ENCODE data around the gene FRMPD2. TPM values are rescaled to one million over a fixed set of nuclear protein-coding genes. Genes with fewer than 3 reads are reported as not detected.
"Not testable (repeated sequence)": the region's sequence is repeated elsewhere in the genome, so short reads cannot be mapped to it uniquely, and the experiment has no call there.

Gene FRMPD2
- total and polyA plus RNA-seq, 2 donors from 2014 or later: 0.34 to 0.47 TPM

- H3K27ac ChIP-seq (ENCODE audit: low read depth in 2 of 2, low read length in 2 of 2); DNase-seq; H3K9ac ChIP-seq (ENCODE audit: low read length in 3 of 3); H3K27me3 ChIP-seq (ENCODE audit: control insufficient read depth, insufficient read depth, low read length); H3K9me3 ChIP-seq (ENCODE audit: control insufficient read depth in 2 of 3, insufficient read depth in 1 of 3, low read length in 3 of 3); H3K4me3 ChIP-seq (ENCODE audit: low read length in 3 of 3); intact Hi-C loops (cut with DNase I); H3K36me3 ChIP-seq (ENCODE audit: control insufficient read depth in 2 of 3, insufficient read depth in 3 of 3, low read length in 3 of 3); FAIRE-seq; H3K4me1 ChIP-seq (ENCODE audit: control insufficient read depth in 2 of 3, insufficient read depth in 2 of 3, low read depth in 1 of 3, low read length in 3 of 3): not testable (repeated sequence)
Observed at GRCh38 chr10:48126251-48126650, 148.2 kb downstream of the FRMPD2 start.

- H3K4me3 ChIP-seq (ENCODE audit: low read length in 3 of 3); intact Hi-C loops (cut with DNase I); H3K36me3 ChIP-seq (ENCODE audit: control insufficient read depth in 2 of 3, insufficient read depth in 3 of 3, low read length in 3 of 3); H3K9ac ChIP-seq (ENCODE audit: low read length in 3 of 3); H3K27me3 ChIP-seq (ENCODE audit: control insufficient read depth, insufficient read depth, low read length); H3K27ac ChIP-seq (ENCODE audit: low read depth in 2 of 2, low read length in 2 of 2); DNase-seq; H3K4me1 ChIP-seq (ENCODE audit: control insufficient read depth in 2 of 3, insufficient read depth in 2 of 3, low read depth in 1 of 3, low read length in 3 of 3); FAIRE-seq; H3K9me3 ChIP-seq (ENCODE audit: control insufficient read depth in 2 of 3, insufficient read depth in 1 of 3, low read length in 3 of 3): not testable (repeated sequence)
Observed at GRCh38 chr10:48125631-48126030, 148.9 kb downstream of the FRMPD2 start.

GRCh38 chr10:48122618-48123017 lies 151.9 kb downstream of the FRMPD2 start:
- FAIRE-seq: not testable (repeated sequence)

GRCh38 chr10:48110277-48110676 lies 164.2 kb downstream of the FRMPD2 start:
- intact Hi-C loops (cut with DNase I); H3K36me3 ChIP-seq (ENCODE audit: control insufficient read depth in 2 of 3, insufficient read depth in 3 of 3, low read length in 3 of 3): not testable (repeated sequence)

More at GRCh38 chr10:48122618-48123017, 151.9 kb downstream of the FRMPD2 start:
- H3K4me3 ChIP-seq (ENCODE audit: low read length in 3 of 3); H3K27ac ChIP-seq (ENCODE audit: low read depth in 2 of 2, low read length in 2 of 2); H3K4me1 ChIP-seq (ENCODE audit: control insufficient read depth in 2 of 3, insufficient read depth in 2 of 3, low read depth in 1 of 3, low read length in 3 of 3); H3K27me3 ChIP-seq (ENCODE audit: control insufficient read depth, insufficient read depth, low read length); intact Hi-C loops (cut with DNase I); H3K9ac ChIP-seq (ENCODE audit: low read length in 3 of 3); H3K36me3 ChIP-seq (ENCODE audit: control insufficient read depth in 2 of 3, insufficient read depth in 3 of 3, low read length in 3 of 3); H3K9me3 ChIP-seq (ENCODE audit: control insufficient read depth in 2 of 3, insufficient read depth in 1 of 3, low read length in 3 of 3); DNase-seq: not testable (repeated sequence)

More at GRCh38 chr10:48110277-48110676, 164.2 kb downstream of the FRMPD2 start:
- not testable (repeated sequence) for H3K27me3 ChIP-seq (ENCODE audit: control insufficient read depth, insufficient read depth, low read length); H3K9ac ChIP-seq (ENCODE audit: low read length in 3 of 3); H3K9me3 ChIP-seq (ENCODE audit: control insufficient read depth in 2 of 3, insufficient read depth in 1 of 3, low read length in 3 of 3); H3K27ac ChIP-seq (ENCODE audit: low read depth in 2 of 2, low read length in 2 of 2); DNase-seq; FAIRE-seq; H3K4me3 ChIP-seq (ENCODE audit: low read length in 3 of 3); H3K4me1 ChIP-seq (ENCODE audit: control insufficient read depth in 2 of 3, insufficient read depth in 2 of 3, low read depth in 1 of 3, low read length in 3 of 3)

Other genes starting within 250 kb of the FRMPD2 start
- 36.7 TPM for gene MAPK8, start 32.0 kb upstream of the FRMPD2 start, total RNA-seq
- 17.0 TPM for gene MAPK8, start 32.0 kb upstream of the FRMPD2 start, polyA plus RNA-seq (ENCODE audit: insufficient read depth, low read depth, low replicate concordance)